ENCODE results near the gene PHAF1. TPM values are rescaled to one million over a fixed set of nuclear protein-coding genes. Genes with fewer than 3 reads are reported as not detected.
A peak's percentile ranks its signal among the peaks of the same experiment; 100 is the strongest.

The PHAF1 gene
- 10 to 100 TPM; 21.1 to 25.8 (median 23.0) TPM for polyA plus RNA-seq (ENCODE audit: insufficient read depth in 1 of 5, insufficient read length in 5 of 5, low replicate concordance in 1 of 5)
- long read RNA-seq, donor 1, partial matches to known transcripts, result 0 of 1 reads
- long read RNA-seq, donor 1, other reads (novel, unspliced or antisense), result 0 of 1 reads
- long read RNA-seq, donor 2, partial matches to known transcripts, result 0 of 3 reads
- long read RNA-seq, donor 2, other reads (novel, unspliced or antisense), result 0 of 3 reads
- long read RNA-seq, donor 3, partial matches to known transcripts, result 0 of 3 reads
- long read RNA-seq, donor 3, other reads (novel, unspliced or antisense), result 0 of 3 reads
- long read RNA-seq, donor 4, partial matches to known transcripts, result 0 of 5 reads
- long read RNA-seq, donor 4, other reads (novel, unspliced or antisense), result 0 of 5 reads
- long read RNA-seq, donor 5, partial matches to known transcripts, result 9 of 12 reads
- long read RNA-seq, donor 5, other reads (novel, unspliced or antisense), result 0 of 12 reads
- long read RNA-seq, donor 6, partial matches to known transcripts, result 0 of 1 reads
- long read RNA-seq, donor 6, other reads (novel, unspliced or antisense), result 0 of 1 reads
- long read RNA-seq, donor 7, partial matches to known transcripts, result 13 of 16 reads
- long read RNA-seq, donor 7, other reads (novel, unspliced or antisense), result 0 of 16 reads
- long read RNA-seq, donor 8, partial matches to known transcripts, result 0 of 1 reads
- long read RNA-seq, donor 8, other reads (novel, unspliced or antisense), result 0 of 1 reads

- DNase-seq, result peak; percentile 92 to 94
Observed at GRCh38 chr16:67109407-67110135, at the start of gene PHAF1. Gene PHAF1, plus strand, starts transcription at chr16:67109941. Its CDS starts 235 bp downstream, at chr16:67110176.

- no peak for DNase-seq
Observed at GRCh38 chr16:67063008-67063407, 46.7 kb upstream of the PHAF1 start.

- DNase-seq, result no peak
Observed at GRCh38 chr16:67068212-67068753, 41.5 kb upstream of the PHAF1 start.

GRCh38 chr16:67071476-67072048 lies 38.2 kb upstream of the PHAF1 start:
- DNase-seq, result no peak

- no peak for DNase-seq
Observed at GRCh38 chr16:67075331-67075730, 34.4 kb upstream of the PHAF1 start.

GRCh38 chr16:67077871-67078270 lies 31.9 kb upstream of the PHAF1 start:
- DNase-seq, result no peak

- DNase-seq, result no peak
Observed at GRCh38 chr16:67082100-67082499, 27.6 kb upstream of the PHAF1 start.

- DNase-seq, result no peak
Observed at GRCh38 chr16:67082891-67083290, 26.9 kb upstream of the PHAF1 start.

GRCh38 chr16:67084345-67085028 lies 25.3 kb upstream of the PHAF1 start:
- DNase-seq, result no peak

- no peak for DNase-seq
Observed at GRCh38 chr16:67086822-67087221, 22.9 kb upstream of the PHAF1 start.

- DNase-seq, result no peak
Observed at GRCh38 chr16:67087291-67087690, 22.4 kb upstream of the PHAF1 start.

- DNase-seq, result no peak
Observed at GRCh38 chr16:67087803-67088202, 21.9 kb upstream of the PHAF1 start.

GRCh38 chr16:67088551-67088950 lies 21.2 kb upstream of the PHAF1 start:
- no peak for DNase-seq

GRCh38 chr16:67089101-67089500 lies 20.6 kb upstream of the PHAF1 start:
- DNase-seq, result no peak

- no peak for DNase-seq
Observed at GRCh38 chr16:67091906-67092566, 17.7 kb upstream of the PHAF1 start.

GRCh38 chr16:67093098-67093726 lies 16.5 kb upstream of the PHAF1 start:
- DNase-seq, result no peak

GRCh38 chr16:67098599-67098998 lies 11.1 kb upstream of the PHAF1 start:
- DNase-seq, result no peak

GRCh38 chr16:67100569-67101310 lies 9.0 kb upstream of the PHAF1 start:
- DNase-seq, result no peak
